DOHH2 (cell line): ENCODE data around the gene SFTA2.
"Not testable (repeated sequence)": the region's sequence is repeated elsewhere in the genome, so short reads cannot be mapped to it uniquely, and the experiment has no call there.

Source experiments
- H3F3A ChIP-seq: fragments of 200-600 bp; sonication (generic), shearing (Covaris generic); 2 replicates; pipeline ENCODE4 v1.6.0; 2016; ENCODE audit warnings: antibody characterized with exemption, mild to moderate bottlenecking; ENCODE audit not compliant: control insufficient read depth, insufficient read depth
- H3K27ac ChIP-seq: fragments of 200-600 bp; sonication (generic); 2 replicates; pipeline ENCODE4 v1.5.1; 2014; ENCODE audit warnings: low read depth, mild to moderate bottlenecking, low read length, moderate library complexity
- H3K27me3 ChIP-seq: fragments of 200-600 bp; sonication (generic); 2 replicates; pipeline ENCODE4 v1.6.1; 2014; ENCODE audit warnings: mild to moderate bottlenecking, low read length, mixed read lengths; ENCODE audit not compliant: control insufficient read depth
- H3K36me3 ChIP-seq: fragments of 200-600 bp; sonication (generic); 2 replicates; pipeline ENCODE4 v1.6.1; 2014; ENCODE audit warnings: mild to moderate bottlenecking, low read length, moderate library complexity, mixed read lengths; ENCODE audit not compliant: control insufficient read depth
- H3K4me1 ChIP-seq: fragments of 200-600 bp; sonication (generic); 2 replicates; pipeline ENCODE4 v1.6.1; 2014; ENCODE audit warnings: mild to moderate bottlenecking, low read length, mixed read lengths; ENCODE audit not compliant: control insufficient read depth
- H3K4me2 ChIP-seq: fragments of 200-600 bp; sonication (generic); 2 replicates; pipeline ENCODE4 v1.6.0; 2014; ENCODE audit warnings: mild to moderate bottlenecking, low read length, moderate library complexity
- H3K4me3 ChIP-seq: fragments of 200-600 bp; sonication (generic); 2 replicates; pipeline ENCODE4 v1.5.1; 2014; ENCODE audit warnings: mild to moderate bottlenecking, low read length, mixed read lengths
- H3K79me2 ChIP-seq: fragments of 200-600 bp; sonication (generic); 2 replicates; pipeline ENCODE4 v1.6.1; 2014; ENCODE audit warnings: mild to moderate bottlenecking, low read length, mixed read lengths; ENCODE audit not compliant: control insufficient read depth
- H3K9me2 ChIP-seq: fragments of 200-600 bp; sonication (generic); replicated peaks from 2 replicates; pipeline ENCODE4 v1.6.1; 2014; ENCODE audit warnings: mild to moderate bottlenecking, low read length, mixed read lengths; ENCODE audit not compliant: control insufficient read depth
- H3K9me3 ChIP-seq: fragments of 200-600 bp; sonication (generic); 2 replicates; pipeline ENCODE4 v1.6.1; 2014; ENCODE audit warnings: antibody characterized with exemption, low read length, mixed read lengths; ENCODE audit not compliant: control insufficient read depth, insufficient read depth
- H4K20me1 ChIP-seq: fragments of 200-600 bp; sonication (generic); 2 replicates; pipeline ENCODE4 v1.6.0; 2014; ENCODE audit warnings: low read depth, mild to moderate bottlenecking, antibody characterized with exemption, low read length, moderate library complexity; ENCODE audit not compliant: control insufficient read depth, insufficient read depth
- EZH2phosphoT487 ChIP-seq: fragments of 200-600 bp; sonication (generic); IDR thresholded peaks from 2 replicates; pipeline ENCODE4 v1.6.1; 2017; ENCODE audit warnings: borderline replicate concordance, mild to moderate bottlenecking, antibody characterized with exemption, low read length, moderate library complexity, mixed read lengths
- TF ChIP-seq, protein P1 (sequence below): fragments of 200-600 bp; sonication (generic); IDR thresholded peaks from one replicate; pipeline ENCODE4 v1.5.1; 2014; ENCODE audit warnings: antibody characterized with exemption, mild to moderate bottlenecking, low read depth, low read length; ENCODE audit not compliant: poor library complexity, severe bottlenecking

Gene SFTA2

DNA sequence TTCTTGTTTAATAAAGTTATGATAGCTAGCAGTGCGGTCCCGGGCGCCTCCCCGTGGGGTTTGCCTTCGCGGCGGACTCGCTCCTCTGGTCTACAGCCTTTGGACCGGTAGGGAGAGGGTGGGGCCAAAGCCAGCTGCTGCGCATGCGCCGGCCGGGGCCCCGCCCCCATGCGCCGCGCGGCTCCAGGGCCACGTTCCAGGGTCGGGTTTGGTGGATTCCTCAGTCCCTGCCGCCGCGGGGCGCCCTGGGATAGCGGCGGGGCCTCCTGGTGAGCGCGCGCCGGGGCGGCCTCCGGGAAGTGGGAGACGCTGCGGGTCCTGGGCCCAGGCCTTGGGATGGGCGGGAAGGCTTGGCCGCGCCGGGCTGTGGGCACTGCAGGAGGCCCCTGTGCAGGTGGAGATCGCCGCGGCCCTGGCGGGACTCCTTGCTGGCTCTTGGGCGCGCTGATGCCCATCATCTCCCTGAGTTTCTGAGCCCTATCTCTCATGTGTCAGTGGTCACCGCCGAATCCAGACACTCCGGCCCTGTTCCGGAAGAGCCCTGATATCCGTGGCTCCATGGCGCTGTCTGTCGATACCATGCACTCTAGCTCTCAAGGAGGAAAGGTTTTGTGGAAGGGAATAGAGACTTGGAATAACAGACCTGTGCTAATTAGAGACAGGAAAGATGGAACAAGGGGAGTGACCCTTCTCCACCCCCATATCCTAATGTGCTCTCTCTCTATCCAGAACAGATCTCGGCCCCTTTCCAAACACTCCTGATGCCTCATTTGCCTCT, 17.7 kb downstream of the SFTA2 start, which contains the start of gene VARS2:
VARS2 (plus strand) TSS at position 163 of the 778 bp plus-strand sequence; CDS start at position 762, 599 bp downstream.
- Histone ChIP-seq H3K4me3 (peak within 1 kb of the TSS; percentile 96), H3K9me2 (no peaks in the 10 kb centered on the region), H3K27ac (peak within 1 kb of the TSS; percentile 43), H3K27me3 (no peaks in the 10 kb centered on the region), H3K4me2 (peak within 1 kb of the TSS; percentile 74), H3K36me3 (peaks cover 57% of the 10 kb centered on the region), H3F3A (0 out of 2 replicates have a peak, but pooled peaks cover 5% of the 10 kb centered on the region), H4K20me1 (no peaks in the 10 kb centered on the region), H3K9me3 (no peaks in the 10 kb centered on the region), H3K4me1 (peaks cover 23% of the 10 kb centered on the region), H3K79me2 (peaks cover 21% of the 10 kb centered on the region)
- TF ChIP-seq, protein P1, sequence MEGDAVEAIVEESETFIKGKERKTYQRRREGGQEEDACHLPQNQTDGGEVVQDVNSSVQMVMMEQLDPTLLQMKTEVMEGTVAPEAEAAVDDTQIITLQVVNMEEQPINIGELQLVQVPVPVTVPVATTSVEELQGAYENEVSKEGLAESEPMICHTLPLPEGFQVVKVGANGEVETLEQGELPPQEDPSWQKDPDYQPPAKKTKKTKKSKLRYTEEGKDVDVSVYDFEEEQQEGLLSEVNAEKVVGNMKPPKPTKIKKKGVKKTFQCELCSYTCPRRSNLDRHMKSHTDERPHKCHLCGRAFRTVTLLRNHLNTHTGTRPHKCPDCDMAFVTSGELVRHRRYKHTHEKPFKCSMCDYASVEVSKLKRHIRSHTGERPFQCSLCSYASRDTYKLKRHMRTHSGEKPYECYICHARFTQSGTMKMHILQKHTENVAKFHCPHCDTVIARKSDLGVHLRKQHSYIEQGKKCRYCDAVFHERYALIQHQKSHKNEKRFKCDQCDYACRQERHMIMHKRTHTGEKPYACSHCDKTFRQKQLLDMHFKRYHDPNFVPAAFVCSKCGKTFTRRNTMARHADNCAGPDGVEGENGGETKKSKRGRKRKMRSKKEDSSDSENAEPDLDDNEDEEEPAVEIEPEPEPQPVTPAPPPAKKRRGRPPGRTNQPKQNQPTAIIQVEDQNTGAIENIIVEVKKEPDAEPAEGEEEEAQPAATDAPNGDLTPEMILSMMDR = peak; percentile 35
- no peak for TF ChIP-seq EZH2phosphoT487

DNA sequence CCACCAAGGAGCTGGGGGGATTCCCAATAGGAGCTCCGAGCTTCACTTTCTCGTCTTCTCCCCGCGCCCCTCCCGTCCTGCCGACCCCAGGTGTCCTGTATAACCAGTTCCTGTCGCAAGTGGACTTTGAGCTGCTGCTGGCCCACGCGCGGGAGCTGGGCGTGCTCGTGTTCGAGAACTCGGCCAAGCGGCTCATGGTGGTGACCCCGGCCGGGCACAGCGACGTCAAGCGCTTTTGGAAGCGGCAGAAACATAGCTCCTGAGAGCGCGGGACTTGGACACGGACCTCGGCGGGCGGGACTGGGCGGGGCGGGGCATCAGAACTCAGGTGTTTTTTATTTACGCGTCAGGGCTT, 18.3 kb downstream of the SFTA2 start:
- TF ChIP-seq EZH2phosphoT487 = no peak
- TF ChIP-seq, protein P1 = no peak
- peak overlapping the region; percentile 96 for H3K4me3 ChIP-seq

DNA sequence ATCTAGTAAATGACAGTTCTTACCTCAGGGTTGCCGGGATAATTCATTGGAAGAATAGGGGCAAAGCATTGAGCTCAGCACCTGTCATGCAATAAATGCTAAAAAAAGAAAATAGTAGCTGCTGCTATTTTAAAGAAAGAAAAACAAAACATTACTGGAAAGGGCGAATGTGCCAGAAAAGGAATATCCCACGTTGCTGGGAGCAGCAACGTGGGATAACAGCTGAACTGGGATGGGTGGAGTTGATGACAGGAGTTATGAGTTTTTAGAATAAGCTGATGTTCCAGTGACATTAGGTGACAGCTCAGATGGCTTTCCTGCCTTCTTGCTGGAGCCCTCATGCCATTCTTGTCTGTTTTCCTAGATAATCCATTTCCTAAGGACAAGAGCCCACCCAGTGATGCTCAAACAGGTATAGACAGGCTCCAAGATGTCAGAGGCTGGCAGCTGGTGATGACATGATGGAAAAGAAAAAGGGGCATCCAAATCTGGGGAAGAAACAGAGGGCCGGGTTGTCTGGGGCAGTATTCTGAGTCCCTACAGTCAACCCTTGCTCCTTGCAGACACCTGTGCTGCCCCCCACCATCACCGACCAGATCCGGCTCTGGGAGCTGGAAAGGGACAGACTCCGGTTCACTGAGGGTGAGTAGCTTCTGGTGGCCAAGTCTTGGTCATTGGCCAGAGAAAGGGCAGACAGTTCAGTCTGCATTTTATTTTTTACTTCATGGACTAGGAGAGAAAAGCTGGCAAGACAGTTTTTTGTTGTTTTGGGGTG, 19.0 kb downstream of the SFTA2 start:
- Histone ChIP-seq H3K9me2 (no peaks in the 10 kb centered on the region), H3K27me3 (no peaks in the 10 kb centered on the region), H3K36me3 (peaks cover 57% of the 10 kb centered on the region), H3K79me2 (peaks cover 33% of the 10 kb centered on the region), H3K4me1 (peaks cover 31% of the 10 kb centered on the region), H3K27ac (no peak overlapping the region), H3K4me3 (no peak overlapping the region), H3F3A (0 out of 2 replicates have a peak, but pooled peaks cover 5% of the 10 kb centered on the region), H4K20me1 (no peaks in the 10 kb centered on the region), H3K9me3 (no peaks in the 10 kb centered on the region), H3K4me2 (peak overlapping the region; percentile 74; the same call in 1 of the 2 replicates)
- TF ChIP-seq EZH2phosphoT487 = no peak
- TF ChIP-seq, protein P1 = no peak

More for the DNA sequence above, 18.3 kb downstream of the SFTA2 start:
- Histone ChIP-seq H3K4me1 (peaks cover 29% of the 10 kb centered on the region), H3K9me3 (no peaks in the 10 kb centered on the region), H3K9me2 (no peaks in the 10 kb centered on the region), H3K27me3 (no peaks in the 10 kb centered on the region), H4K20me1 (no peaks in the 10 kb centered on the region), H3K79me2 (peaks cover 26% of the 10 kb centered on the region), H3K4me2 (peak overlapping the region; percentile 74), H3K27ac (no peak overlapping the region), H3F3A (0 out of 2 replicates have a peak, but pooled peaks cover 5% of the 10 kb centered on the region), H3K36me3 (peaks cover 57% of the 10 kb centered on the region)

DNA sequence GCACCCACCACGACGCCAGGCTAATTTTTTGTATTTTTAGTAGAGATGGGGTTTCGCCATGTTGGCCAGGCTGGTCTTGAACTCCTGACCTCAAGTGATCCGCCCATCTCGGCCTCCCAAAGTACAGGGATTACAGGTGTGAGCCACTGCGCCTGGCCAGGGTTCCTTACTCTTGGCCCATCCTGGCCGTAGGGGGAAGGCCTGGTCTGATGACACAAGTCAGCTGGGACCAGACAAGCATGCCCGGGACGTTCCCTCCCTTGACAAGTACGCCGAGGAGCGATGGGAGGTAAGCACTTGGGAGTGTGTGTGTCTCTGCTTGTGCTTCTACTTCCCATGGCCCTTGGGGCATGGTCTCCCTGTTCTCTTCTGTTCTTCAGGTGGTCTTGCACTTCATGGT, 21.5 kb downstream of the SFTA2 start:
- not testable (repeated sequence) for H3K27ac ChIP-seq, H3F3A ChIP-seq, H3K4me3 ChIP-seq, H4K20me1 ChIP-seq, H3K9me2 ChIP-seq, H3K4me2 ChIP-seq, H3K27me3 ChIP-seq, H3K9me3 ChIP-seq
- peaks cover 32% of the 10 kb centered on the region for H3K4me1 ChIP-seq
- peaks cover 25% of the 10 kb centered on the region for H3K79me2 ChIP-seq
- H3K36me3 ChIP-seq = peaks cover 36% of the 10 kb centered on the region
